HEK293 (cell line): ENCODE data around the gene ACACB.

Experiments
- IKZF3 ChIP-seq: fragments of 450-650 bp; IDR thresholded peaks from 2 replicates; pipeline ENCODE4 v1.5.0; 2018; ENCODE audit warnings: missing biosample characterization, mild to moderate bottlenecking, missing genetic modification characterization, moderate library complexity
- KLF1 ChIP-seq: fragments of 450-650 bp; formaldehyde crosslinking; IDR thresholded peaks from 2 replicates; pipeline ENCODE4 v1.5.1; 2016; ENCODE audit warnings: missing biosample characterization, missing genetic modification characterization
- SP3 ChIP-seq: fragments of 450-650 bp; formaldehyde crosslinking; IDR thresholded peaks from 2 replicates; pipeline ENCODE4 v1.5.1; 2016; ENCODE audit warnings: missing biosample characterization, missing genetic modification characterization
- YY2 ChIP-seq: fragments of 450-650 bp; formaldehyde crosslinking; IDR thresholded peaks from 2 replicates; pipeline ENCODE4 v1.5.1; 2016; ENCODE audit warnings: missing biosample characterization, missing genetic modification characterization
- ZNF10 ChIP-seq: fragments of 450-650 bp; formaldehyde crosslinking; IDR thresholded peaks from 2 replicates; pipeline ENCODE4 v1.5.1; 2017; ENCODE audit warnings: missing biosample characterization, missing genetic modification characterization
- ZNF140 ChIP-seq: fragments of 450-650 bp; formaldehyde crosslinking; IDR thresholded peaks from 2 replicates; pipeline ENCODE4 v1.5.1; 2016; ENCODE audit warnings: missing biosample characterization, missing genetic modification characterization
- ZNF155 ChIP-seq: fragments of 450-650 bp; formaldehyde crosslinking; IDR thresholded peaks from 2 replicates; pipeline ENCODE4 v1.5.1; 2016; ENCODE audit warnings: missing biosample characterization, missing genetic modification characterization
- ZNF239 ChIP-seq: fragments of 450-650 bp; formaldehyde crosslinking; IDR thresholded peaks from 2 replicates; pipeline ENCODE4 v1.5.1; 2016; ENCODE audit warnings: missing biosample characterization, missing genetic modification characterization
- ZNF530 ChIP-seq: fragments of 450-650 bp; formaldehyde crosslinking; IDR thresholded peaks from 2 replicates; pipeline ENCODE4 v1.5.1; 2016; ENCODE audit warnings: low read depth, missing biosample characterization, missing genetic modification characterization
- ZNF629 ChIP-seq: fragments of 450-650 bp; formaldehyde crosslinking; IDR thresholded peaks from 2 replicates; pipeline ENCODE4 v1.5.1; 2017; ENCODE audit warnings: missing biosample characterization, missing genetic modification characterization
- ZSCAN16 ChIP-seq: fragments of 450-650 bp; formaldehyde crosslinking; IDR thresholded peaks from 2 replicates; pipeline ENCODE4 v1.5.1; 2016; ENCODE audit warnings: missing biosample characterization, missing genetic modification characterization
- TF ChIP-seq, protein P1 (sequence below): fragments of 450-650 bp; formaldehyde crosslinking; IDR thresholded peaks from 2 replicates; pipeline ENCODE4 v1.5.1; 2017; ENCODE audit warnings: missing biosample characterization, missing genetic modification characterization
- TF ChIP-seq, protein P2 (sequence below): fragments of 450-650 bp; formaldehyde crosslinking; IDR thresholded peaks from 2 replicates; pipeline ENCODE4 v1.5.1; 2016; ENCODE audit warnings: missing biosample characterization, missing genetic modification characterization
- TF ChIP-seq, protein P3 (sequence below): fragments of 450-650 bp; formaldehyde crosslinking; IDR thresholded peaks from 2 replicates; pipeline ENCODE4 v1.5.1; 2017; ENCODE audit warnings: missing biosample characterization, missing genetic modification characterization
- TF ChIP-seq, protein P4 (sequence below): fragments of 450-650 bp; formaldehyde crosslinking; IDR thresholded peaks from 2 replicates; pipeline ENCODE4; 2016; ENCODE audit warnings: missing biosample characterization, missing genetic modification characterization
- TF ChIP-seq, protein P5 (sequence below): fragments of 450-650 bp; formaldehyde crosslinking; IDR thresholded peaks from 2 replicates; pipeline ENCODE4 v1.5.1; 2016; ENCODE audit warnings: missing biosample characterization, missing genetic modification characterization, borderline replicate concordance
- TF ChIP-seq, protein P6 (sequence below): fragments of 450-650 bp; formaldehyde crosslinking; IDR thresholded peaks from 2 replicates; pipeline ENCODE4 v1.5.1; 2016; ENCODE audit warnings: missing biosample characterization, missing genetic modification characterization
- TF ChIP-seq, protein P7 (sequence below): sonication (generic); formaldehyde crosslinking; IDR thresholded peaks from 2 replicates; pipeline ENCODE4 v1.8.1; 2022; ENCODE audit warnings: mild to moderate bottlenecking, moderate library complexity, missing genetic modification reagents
- TF ChIP-seq, protein P8 (sequence below): fragments of 450-650 bp; formaldehyde crosslinking; IDR thresholded peaks from 2 replicates; pipeline ENCODE4 v1.5.1; 2017; ENCODE audit warnings: missing biosample characterization, missing genetic modification characterization

Gene ACACB

DNA sequence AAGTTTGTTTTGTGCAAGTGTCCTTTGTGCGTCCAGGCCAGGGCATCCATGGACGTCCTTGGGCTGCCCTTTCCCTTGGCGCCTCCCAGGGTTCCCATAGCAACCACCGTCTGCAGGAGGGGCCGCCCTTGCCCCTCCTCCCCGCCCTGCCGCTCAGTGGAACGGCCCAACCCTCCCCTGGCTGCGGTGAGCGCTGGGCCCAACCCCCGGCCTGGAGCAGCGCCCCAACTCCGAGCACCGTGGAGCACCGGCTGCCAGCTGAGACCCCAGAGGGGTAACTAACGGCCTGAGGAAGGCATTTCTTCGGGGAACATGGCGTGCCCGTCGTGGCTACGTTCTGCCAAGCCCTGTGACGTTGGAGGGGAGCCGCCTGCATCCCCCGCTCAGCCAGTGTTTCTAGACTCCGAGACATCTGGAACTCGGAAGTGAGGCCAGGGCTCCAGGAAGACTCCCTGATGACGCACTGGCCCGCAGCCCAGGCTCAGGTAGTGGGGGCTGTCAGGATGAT lies 5.3 kb upstream of the ACACB start (continued):
- TF ChIP-seq, protein P1, sequence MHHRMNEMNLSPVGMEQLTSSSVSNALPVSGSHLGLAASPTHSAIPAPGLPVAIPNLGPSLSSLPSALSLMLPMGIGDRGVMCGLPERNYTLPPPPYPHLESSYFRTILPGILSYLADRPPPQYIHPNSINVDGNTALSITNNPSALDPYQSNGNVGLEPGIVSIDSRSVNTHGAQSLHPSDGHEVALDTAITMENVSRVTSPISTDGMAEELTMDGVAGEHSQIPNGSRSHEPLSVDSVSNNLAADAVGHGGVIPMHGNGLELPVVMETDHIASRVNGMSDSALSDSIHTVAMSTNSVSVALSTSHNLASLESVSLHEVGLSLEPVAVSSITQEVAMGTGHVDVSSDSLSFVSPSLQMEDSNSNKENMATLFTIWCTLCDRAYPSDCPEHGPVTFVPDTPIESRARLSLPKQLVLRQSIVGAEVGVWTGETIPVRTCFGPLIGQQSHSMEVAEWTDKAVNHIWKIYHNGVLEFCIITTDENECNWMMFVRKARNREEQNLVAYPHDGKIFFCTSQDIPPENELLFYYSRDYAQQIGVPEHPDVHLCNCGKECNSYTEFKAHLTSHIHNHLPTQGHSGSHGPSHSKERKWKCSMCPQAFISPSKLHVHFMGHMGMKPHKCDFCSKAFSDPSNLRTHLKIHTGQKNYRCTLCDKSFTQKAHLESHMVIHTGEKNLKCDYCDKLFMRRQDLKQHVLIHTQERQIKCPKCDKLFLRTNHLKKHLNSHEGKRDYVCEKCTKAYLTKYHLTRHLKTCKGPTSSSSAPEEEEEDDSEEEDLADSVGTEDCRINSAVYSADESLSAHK (tag by site-specific recombination), result no peak
- TF ChIP-seq ZNF629 (peak; percentile 65), ZNF530 (tag by site-specific recombination) (no peak), ZNF140 (tag by site-specific recombination) (no peak), ZNF10 (tag by site-specific recombination) (no peak), YY2 (tag by site-specific recombination) (no peak), ZSCAN16 (no peak), SP3 (tag by site-specific recombination) (peak; percentile 29; the same call in 1 of the 2 replicates), ZNF155 (no peak), IKZF3 (tag by site-specific recombination) (0 out of 2 replicates have a peak, but pooled peaks have one; percentile 30), ZNF239 (tag by site-specific recombination) (no peak), KLF1 (tag by site-specific recombination) (no peak)
- TF ChIP-seq, protein P2, sequence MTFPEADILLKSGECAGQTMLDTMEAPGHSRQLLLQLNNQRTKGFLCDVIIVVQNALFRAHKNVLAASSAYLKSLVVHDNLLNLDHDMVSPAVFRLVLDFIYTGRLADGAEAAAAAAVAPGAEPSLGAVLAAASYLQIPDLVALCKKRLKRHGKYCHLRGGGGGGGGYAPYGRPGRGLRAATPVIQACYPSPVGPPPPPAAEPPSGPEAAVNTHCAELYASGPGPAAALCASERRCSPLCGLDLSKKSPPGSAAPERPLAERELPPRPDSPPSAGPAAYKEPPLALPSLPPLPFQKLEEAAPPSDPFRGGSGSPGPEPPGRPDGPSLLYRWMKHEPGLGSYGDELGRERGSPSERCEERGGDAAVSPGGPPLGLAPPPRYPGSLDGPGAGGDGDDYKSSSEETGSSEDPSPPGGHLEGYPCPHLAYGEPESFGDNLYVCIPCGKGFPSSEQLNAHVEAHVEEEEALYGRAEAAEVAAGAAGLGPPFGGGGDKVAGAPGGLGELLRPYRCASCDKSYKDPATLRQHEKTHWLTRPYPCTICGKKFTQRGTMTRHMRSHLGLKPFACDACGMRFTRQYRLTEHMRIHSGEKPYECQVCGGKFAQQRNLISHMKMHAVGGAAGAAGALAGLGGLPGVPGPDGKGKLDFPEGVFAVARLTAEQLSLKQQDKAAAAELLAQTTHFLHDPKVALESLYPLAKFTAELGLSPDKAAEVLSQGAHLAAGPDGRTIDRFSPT (tag by site-specific recombination), result 0 out of 2 replicates have a peak, but pooled peaks have one; percentile 22
- TF ChIP-seq, protein P3, sequence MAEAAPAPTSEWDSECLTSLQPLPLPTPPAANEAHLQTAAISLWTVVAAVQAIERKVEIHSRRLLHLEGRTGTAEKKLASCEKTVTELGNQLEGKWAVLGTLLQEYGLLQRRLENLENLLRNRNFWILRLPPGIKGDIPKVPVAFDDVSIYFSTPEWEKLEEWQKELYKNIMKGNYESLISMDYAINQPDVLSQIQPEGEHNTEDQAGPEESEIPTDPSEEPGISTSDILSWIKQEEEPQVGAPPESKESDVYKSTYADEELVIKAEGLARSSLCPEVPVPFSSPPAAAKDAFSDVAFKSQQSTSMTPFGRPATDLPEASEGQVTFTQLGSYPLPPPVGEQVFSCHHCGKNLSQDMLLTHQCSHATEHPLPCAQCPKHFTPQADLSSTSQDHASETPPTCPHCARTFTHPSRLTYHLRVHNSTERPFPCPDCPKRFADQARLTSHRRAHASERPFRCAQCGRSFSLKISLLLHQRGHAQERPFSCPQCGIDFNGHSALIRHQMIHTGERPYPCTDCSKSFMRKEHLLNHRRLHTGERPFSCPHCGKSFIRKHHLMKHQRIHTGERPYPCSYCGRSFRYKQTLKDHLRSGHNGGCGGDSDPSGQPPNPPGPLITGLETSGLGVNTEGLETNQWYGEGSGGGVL, result no peak
- TF ChIP-seq, protein P4, sequence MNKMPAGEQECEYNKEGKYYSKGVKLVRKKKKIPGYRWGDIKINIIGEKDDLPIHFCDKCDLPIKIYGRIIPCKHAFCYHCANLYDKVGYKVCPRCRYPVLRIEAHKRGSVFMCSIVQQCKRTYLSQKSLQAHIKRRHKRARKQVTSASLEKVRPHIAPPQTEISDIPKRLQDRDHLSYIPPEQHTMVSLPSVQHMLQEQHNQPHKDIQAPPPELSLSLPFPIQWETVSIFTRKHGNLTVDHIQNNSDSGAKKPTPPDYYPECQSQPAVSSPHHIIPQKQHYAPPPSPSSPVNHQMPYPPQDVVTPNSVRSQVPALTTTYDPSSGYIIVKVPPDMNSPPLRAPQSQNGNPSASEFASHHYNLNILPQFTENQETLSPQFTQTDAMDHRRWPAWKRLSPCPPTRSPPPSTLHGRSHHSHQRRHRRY (tag by site-specific recombination), result no peak
- TF ChIP-seq, protein P5, sequence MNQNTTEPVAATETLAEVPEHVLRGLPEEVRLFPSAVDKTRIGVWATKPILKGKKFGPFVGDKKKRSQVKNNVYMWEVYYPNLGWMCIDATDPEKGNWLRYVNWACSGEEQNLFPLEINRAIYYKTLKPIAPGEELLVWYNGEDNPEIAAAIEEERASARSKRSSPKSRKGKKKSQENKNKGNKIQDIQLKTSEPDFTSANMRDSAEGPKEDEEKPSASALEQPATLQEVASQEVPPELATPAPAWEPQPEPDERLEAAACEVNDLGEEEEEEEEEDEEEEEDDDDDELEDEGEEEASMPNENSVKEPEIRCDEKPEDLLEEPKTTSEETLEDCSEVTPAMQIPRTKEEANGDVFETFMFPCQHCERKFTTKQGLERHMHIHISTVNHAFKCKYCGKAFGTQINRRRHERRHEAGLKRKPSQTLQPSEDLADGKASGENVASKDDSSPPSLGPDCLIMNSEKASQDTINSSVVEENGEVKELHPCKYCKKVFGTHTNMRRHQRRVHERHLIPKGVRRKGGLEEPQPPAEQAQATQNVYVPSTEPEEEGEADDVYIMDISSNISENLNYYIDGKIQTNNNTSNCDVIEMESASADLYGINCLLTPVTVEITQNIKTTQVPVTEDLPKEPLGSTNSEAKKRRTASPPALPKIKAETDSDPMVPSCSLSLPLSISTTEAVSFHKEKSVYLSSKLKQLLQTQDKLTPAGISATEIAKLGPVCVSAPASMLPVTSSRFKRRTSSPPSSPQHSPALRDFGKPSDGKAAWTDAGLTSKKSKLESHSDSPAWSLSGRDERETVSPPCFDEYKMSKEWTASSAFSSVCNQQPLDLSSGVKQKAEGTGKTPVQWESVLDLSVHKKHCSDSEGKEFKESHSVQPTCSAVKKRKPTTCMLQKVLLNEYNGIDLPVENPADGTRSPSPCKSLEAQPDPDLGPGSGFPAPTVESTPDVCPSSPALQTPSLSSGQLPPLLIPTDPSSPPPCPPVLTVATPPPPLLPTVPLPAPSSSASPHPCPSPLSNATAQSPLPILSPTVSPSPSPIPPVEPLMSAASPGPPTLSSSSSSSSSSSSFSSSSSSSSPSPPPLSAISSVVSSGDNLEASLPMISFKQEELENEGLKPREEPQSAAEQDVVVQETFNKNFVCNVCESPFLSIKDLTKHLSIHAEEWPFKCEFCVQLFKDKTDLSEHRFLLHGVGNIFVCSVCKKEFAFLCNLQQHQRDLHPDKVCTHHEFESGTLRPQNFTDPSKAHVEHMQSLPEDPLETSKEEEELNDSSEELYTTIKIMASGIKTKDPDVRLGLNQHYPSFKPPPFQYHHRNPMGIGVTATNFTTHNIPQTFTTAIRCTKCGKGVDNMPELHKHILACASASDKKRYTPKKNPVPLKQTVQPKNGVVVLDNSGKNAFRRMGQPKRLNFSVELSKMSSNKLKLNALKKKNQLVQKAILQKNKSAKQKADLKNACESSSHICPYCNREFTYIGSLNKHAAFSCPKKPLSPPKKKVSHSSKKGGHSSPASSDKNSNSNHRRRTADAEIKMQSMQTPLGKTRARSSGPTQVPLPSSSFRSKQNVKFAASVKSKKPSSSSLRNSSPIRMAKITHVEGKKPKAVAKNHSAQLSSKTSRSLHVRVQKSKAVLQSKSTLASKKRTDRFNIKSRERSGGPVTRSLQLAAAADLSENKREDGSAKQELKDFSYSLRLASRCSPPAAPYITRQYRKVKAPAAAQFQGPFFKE (tag by site-specific recombination), result no peak
- TF ChIP-seq, protein P6, sequence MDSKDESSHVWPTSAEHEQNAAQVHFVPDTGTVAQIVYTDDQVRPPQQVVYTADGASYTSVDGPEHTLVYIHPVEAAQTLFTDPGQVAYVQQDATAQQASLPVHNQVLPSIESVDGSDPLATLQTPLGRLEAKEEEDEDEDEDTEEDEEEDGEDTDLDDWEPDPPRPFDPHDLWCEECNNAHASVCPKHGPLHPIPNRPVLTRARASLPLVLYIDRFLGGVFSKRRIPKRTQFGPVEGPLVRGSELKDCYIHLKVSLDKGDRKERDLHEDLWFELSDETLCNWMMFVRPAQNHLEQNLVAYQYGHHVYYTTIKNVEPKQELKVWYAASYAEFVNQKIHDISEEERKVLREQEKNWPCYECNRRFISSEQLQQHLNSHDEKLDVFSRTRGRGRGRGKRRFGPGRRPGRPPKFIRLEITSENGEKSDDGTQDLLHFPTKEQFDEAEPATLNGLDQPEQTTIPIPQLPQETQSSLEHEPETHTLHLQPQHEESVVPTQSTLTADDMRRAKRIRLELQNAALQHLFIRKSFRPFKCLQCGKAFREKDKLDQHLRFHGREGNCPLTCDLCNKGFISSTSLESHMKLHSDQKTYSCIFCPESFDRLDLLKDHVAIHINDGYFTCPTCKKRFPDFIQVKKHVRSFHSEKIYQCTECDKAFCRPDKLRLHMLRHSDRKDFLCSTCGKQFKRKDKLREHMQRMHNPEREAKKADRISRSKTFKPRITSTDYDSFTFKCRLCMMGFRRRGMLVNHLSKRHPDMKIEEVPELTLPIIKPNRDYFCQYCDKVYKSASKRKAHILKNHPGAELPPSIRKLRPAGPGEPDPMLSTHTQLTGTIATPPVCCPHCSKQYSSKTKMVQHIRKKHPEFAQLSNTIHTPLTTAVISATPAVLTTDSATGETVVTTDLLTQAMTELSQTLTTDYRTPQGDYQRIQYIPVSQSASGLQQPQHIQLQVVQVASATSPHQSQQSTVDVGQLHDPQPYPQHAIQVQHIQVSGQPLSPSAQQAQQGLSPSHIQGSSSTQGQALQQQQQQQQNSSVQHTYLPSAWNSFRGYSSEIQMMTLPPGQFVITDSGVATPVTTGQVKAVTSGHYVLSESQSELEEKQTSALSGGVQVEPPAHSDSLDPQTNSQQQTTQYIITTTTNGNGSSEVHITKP (tag by site-specific recombination), result peak; percentile 90
- TF ChIP-seq, protein P7, sequence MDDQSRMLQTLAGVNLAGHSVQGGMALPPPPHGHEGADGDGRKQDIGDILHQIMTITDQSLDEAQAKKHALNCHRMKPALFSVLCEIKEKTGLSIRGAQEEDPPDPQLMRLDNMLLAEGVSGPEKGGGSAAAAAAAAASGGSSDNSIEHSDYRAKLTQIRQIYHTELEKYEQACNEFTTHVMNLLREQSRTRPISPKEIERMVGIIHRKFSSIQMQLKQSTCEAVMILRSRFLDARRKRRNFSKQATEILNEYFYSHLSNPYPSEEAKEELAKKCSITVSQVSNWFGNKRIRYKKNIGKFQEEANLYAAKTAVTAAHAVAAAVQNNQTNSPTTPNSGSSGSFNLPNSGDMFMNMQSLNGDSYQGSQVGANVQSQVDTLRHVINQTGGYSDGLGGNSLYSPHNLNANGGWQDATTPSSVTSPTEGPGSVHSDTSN (CRISPR knock-in tag), result 0 out of 2 replicates have a peak, but pooled peaks have one; percentile 60
- TF ChIP-seq, protein P8, sequence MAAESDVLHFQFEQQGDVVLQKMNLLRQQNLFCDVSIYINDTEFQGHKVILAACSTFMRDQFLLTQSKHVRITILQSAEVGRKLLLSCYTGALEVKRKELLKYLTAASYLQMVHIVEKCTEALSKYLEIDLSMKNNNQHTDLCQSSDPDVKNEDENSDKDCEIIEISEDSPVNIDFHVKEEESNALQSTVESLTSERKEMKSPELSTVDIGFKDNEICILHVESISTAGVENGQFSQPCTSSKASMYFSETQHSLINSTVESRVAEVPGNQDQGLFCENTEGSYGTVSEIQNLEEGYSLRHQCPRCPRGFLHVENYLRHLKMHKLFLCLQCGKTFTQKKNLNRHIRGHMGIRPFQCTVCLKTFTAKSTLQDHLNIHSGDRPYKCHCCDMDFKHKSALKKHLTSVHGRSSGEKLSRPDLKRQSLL (tag by site-specific recombination), result peak; percentile 17; the same call in 1 of the 2 replicates
- TF ChIP-seq, all 188 proteins: peak for 12
